ENCODE data around the gene ZFC3H1. TPM values are rescaled to one million over a fixed set of nuclear protein-coding genes. Genes with fewer than 3 reads are reported as not detected.

The ZFC3H1 gene
- total RNA-seq, 1 donor from 2014 or later, result 57.1 TPM

DNA sequence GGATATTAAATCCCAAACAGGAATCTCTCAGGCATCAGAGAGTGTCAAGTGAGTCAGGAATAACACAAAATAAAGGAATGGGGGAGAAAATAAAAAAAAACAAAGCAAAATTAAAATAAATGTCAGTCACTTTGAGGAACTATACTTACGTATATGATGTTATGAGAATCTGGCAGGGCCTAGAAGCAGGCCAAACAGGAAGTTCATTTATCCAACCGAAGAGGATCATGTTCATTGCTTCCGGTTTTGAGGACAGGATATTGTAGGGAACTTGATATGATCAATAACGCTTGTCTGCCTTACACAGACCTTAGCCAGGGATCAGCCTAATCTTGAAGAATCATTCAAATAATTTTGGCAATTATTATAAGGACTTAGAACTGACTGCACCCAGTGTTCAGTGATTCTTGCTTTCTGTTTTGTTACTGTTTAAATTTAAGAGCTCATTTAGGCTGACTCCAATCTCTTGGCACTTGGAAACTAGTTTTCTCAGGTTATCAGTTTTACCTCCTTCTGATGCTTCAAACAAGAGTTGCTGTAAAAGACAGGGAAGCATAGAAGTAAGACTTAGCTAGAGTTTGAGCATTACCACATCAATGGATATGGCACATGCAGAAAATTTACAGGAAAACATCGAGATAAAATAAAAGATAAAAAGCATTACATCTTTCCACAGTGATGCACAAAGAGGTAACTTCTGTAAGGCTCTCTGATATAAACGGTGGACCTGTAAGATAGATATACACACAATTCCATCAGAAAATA, 53.4 kb downstream of the ZFC3H1 start:
- peaks cover 87% of the 10 kb centered on the region for H3K36me3 ChIP-seq
- no peak for ATAC-seq

DNA sequence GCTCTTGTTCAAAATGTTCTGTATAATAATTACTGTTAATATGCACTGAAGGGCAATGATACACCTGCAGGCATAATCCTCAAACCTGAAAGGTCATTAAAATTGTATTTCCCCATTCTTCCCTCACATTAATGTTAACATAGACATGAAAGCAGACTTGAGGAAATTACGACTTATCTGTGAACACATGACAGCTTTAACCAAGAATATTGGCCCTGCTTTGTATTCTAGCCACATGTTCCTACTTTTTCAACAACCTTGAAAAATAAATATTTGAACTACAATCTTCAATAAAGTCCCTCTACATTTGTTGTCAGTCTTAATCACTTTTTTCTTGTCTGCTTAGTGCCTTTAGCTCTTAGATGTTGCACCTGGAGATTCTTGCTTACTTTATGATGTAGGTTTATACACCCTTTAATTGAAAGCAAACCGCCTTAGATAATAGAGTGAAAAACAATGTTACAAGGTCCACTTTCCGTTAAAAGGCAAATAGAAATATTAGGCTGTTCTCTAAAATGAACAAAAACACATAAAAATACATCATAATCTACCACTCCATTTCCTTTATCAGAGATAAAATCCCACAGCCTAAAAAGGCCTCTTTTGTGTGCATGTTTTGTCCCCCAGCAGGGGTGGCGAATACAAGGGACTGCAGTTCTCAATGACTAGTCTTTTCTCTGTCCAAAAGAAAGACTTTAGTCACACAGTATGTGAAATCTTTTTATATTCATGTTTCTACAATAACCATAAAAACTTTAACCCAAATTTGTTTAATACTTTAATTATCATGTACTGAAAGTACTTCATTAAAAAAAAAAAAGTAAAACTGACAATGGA, 55.9 kb downstream of the ZFC3H1 start:
- intact Hi-C loops (cut with DNase I), result no loop called here
- DNase-seq (no peak), ATAC-seq (no peak)
- TF ChIP-seq, protein P1, sequence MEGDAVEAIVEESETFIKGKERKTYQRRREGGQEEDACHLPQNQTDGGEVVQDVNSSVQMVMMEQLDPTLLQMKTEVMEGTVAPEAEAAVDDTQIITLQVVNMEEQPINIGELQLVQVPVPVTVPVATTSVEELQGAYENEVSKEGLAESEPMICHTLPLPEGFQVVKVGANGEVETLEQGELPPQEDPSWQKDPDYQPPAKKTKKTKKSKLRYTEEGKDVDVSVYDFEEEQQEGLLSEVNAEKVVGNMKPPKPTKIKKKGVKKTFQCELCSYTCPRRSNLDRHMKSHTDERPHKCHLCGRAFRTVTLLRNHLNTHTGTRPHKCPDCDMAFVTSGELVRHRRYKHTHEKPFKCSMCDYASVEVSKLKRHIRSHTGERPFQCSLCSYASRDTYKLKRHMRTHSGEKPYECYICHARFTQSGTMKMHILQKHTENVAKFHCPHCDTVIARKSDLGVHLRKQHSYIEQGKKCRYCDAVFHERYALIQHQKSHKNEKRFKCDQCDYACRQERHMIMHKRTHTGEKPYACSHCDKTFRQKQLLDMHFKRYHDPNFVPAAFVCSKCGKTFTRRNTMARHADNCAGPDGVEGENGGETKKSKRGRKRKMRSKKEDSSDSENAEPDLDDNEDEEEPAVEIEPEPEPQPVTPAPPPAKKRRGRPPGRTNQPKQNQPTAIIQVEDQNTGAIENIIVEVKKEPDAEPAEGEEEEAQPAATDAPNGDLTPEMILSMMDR (IDR thresholded peaks at IDR 0.05), result no peak
- H3K9me3 ChIP-seq, result no peaks in the 10 kb centered on the region
- no peak overlapping the region for H3K27ac ChIP-seq
- H3K36me3 ChIP-seq, result peaks cover 62% of the 10 kb centered on the region
- H3K4me3 ChIP-seq, result no peak overlapping the region
- H3K4me1 ChIP-seq, result no peaks in the 10 kb centered on the region
- H3K27me3 ChIP-seq (ENCODE audit: low read depth), result no peaks in the 10 kb centered on the region

More for the DNA sequence above, 53.4 kb downstream of the ZFC3H1 start:
- intact Hi-C loops (cut with DNase I), result no loop called here
- DNase-seq, result no peak
- no peak overlapping the region for H3K27ac ChIP-seq
- H3K4me1 ChIP-seq, result no peaks in the 10 kb centered on the region
- TF ChIP-seq, protein P1 (IDR thresholded peaks at IDR 0.05), result no peak
- no peaks in the 10 kb centered on the region for H3K27me3 ChIP-seq (ENCODE audit: low read depth)
- H3K4me3 ChIP-seq, result no peak overlapping the region
- H3K9me3 ChIP-seq, result no peaks in the 10 kb centered on the region

DNA sequence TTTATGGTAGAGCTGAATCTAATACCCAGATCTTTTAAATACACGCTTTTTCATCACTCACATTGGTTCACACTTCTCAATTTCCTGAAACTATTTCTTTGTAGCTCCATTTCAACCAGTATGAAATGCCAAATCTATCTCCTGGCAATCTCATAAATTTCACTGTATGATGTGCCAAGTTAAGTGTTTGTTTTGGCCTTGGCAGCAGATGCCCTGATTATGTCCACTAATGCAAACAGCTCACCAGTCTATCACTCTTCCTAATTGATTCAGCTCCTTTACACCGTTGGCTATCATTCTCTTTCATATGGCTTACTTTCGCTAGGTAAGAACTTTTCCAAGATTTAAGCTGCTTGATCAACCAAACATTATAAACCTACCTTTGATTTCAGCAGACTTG, 58.6 kb downstream of the ZFC3H1 start:
- Histone ChIP-seq H3K9me3 (no peaks in the 10 kb centered on the region), H3K27me3 (ENCODE audit: low read depth) (no peaks in the 10 kb centered on the region), H3K27ac (no peak overlapping the region), H3K36me3 (peaks cover 35% of the 10 kb centered on the region), H3K4me3 (no peak overlapping the region), H3K4me1 (no peaks in the 10 kb centered on the region)
- TF ChIP-seq, protein P1 (IDR thresholded peaks at IDR 0.05), result no peak
- DNase-seq, result no peak
- intact Hi-C loops (cut with DNase I), result no loop called here
- no peak for ATAC-seq

DNA sequence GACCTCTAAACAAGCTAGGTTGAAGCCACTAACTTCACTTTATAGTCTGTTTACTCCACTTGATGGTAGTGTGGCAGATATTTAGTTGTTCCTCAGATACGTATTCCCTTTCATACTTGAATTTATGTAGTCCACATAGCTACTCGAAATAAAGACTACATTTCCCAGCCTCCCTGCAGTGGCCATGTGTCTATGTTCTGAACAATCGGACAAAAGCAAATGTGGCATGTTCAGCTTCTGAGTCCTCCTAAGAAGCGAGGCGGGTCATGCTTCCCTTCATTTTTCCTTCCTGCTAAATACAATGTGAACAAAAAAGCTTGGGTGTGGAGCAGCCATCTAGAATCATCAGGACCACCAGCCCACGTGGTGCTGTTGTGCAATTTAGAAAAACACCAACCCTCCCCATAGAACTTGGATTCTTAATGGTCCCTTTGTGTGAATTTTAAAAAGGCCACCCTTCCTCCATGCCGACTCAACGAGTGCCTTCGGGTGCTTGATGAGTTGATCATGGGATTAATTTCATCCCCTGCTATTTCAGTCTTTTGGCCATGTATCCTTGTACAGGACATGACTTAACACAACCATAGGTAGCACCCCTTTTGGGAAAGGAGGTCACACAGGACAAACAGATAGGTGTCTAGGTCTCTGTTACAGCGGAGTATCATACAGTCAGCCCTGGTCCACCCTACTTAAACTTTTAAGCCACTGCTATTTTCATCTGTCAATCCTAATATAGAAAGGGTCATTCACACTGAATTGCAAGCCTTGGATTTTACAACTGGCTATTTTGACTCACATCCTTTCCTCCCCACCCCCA, 60.7 kb downstream of the ZFC3H1 start:
- ATAC-seq (peak in 1 of 2 donors; percentile 26), DNase-seq (no peak)
- Histone ChIP-seq H3K27ac (no peak overlapping the region), H3K27me3 (ENCODE audit: low read depth) (no peaks in the 10 kb centered on the region), H3K36me3 (peaks cover 14% of the 10 kb centered on the region), H3K4me1 (no peaks in the 10 kb centered on the region), H3K9me3 (no peaks in the 10 kb centered on the region), H3K4me3 (no peak overlapping the region)
- TF ChIP-seq, protein P1 (IDR thresholded peaks at IDR 0.05), result no peak
- intact Hi-C loops (cut with DNase I), result no loop called here

DNA sequence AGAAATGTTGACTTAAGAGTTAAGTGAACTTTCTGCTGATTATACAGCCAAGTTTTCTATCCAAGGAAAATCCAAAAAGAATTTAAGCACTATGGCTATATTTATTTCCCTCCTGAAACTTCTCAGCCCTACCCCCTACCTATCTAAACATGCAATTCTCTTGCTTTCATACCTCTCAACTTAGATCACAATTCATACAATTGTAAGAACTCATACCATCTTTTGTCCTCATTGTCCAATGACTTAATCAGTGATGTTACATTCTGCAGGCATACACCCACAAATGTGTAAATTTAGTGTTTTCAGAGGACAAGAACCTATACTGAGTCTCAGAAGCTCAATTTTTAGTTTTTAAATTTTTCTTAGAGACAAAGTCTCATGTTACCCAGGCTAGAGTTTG, 62.1 kb downstream of the ZFC3H1 start:
- DNase-seq (no peak), ATAC-seq (no peak)
- H3K9me3 ChIP-seq, result no peaks in the 10 kb centered on the region
- TF ChIP-seq, protein P1 (IDR thresholded peaks at IDR 0.05), result no peak
- no peaks in the 10 kb centered on the region for H3K36me3 ChIP-seq
- H3K27me3 ChIP-seq (ENCODE audit: low read depth), result no peaks in the 10 kb centered on the region
- no peak overlapping the region for H3K4me3 ChIP-seq
- intact Hi-C loops (cut with DNase I), result no loop called here
- H3K4me1 ChIP-seq, result no peaks in the 10 kb centered on the region
- H3K27ac ChIP-seq, result no peak overlapping the region

Data from lower lobe of right lung (tissue), 2 donors.